Common myeloid progenitor, CD34-positive (primary cell): ENCODE measurements around the gene PSD4.

ENCODE experiments used
- CTCF ChIA-PET: fragments of 350-600 bp; sonication (Branson Sonifier 250); formaldehyde crosslinking; loops from one replicate; lab custom pipeline; 2021; ENCODE audit warnings: antibody characterized with exemption; lab: Charles Lee
- POLR2A ChIA-PET: fragments of 350-600 bp; sonication (Branson Sonifier 250); formaldehyde crosslinking; loops from one replicate; lab custom pipeline; 2021; ENCODE audit warnings: antibody characterized with exemption; lab: Charles Lee
- DNase-seq, 3 donors: peaks; one replicate each; pipeline versions ENCODE4 v3.0.0 to v3.0.0-alpha.2; 2013
- H3K27ac ChIP-seq, 2 experiments: 1 replicate in 1 of 2; 2 replicates in 1 of 2; pipeline ENCODE4 v1.7.0; 2013; ENCODE audit warnings: inconsistent platforms in 2 of 2, low read length in 2 of 2, mild to moderate bottlenecking in 2 of 2, low read depth in 1 of 2, moderate library complexity in 1 of 2; ENCODE audit not compliant: severe bottlenecking in 2 of 2, insufficient read depth in 1 of 2, poor library complexity in 1 of 2
- H3K27me3 ChIP-seq, 5 experiments: replicated peaks in 2 of 5; 1 replicate in 3 of 5; 2 replicates in 2 of 5; pipeline versions ENCODE4 v1.6.1 to v1.7.0; 2013; ENCODE audit warnings: low read length in 4 of 5, mild to moderate bottlenecking in 2 of 5, moderate library complexity in 2 of 5, inconsistent platforms in 1 of 5; ENCODE audit not compliant: insufficient read depth in 5 of 5, control insufficient read depth in 4 of 5
- H3K36me3 ChIP-seq, 4 experiments: 1 replicate in 2 of 4; 2 replicates in 2 of 4; pipeline versions ENCODE4 v1.6.1 to v1.7.0; 2013; ENCODE audit warnings: low read length in 3 of 4, control low read depth in 1 of 4, mild to moderate bottlenecking in 1 of 4; ENCODE audit not compliant: control insufficient read depth in 4 of 4, insufficient read depth in 4 of 4
- H3K4me1 ChIP-seq, 4 experiments: 1 replicate in 3 of 4; 2 replicates in 1 of 4; pipeline versions ENCODE4 v1.6.1 to v1.7.1; 2013; ENCODE audit warnings: low read length in 3 of 4, mild to moderate bottlenecking in 3 of 4, control low read depth in 1 of 4, inconsistent platforms in 1 of 4, moderate library complexity in 1 of 4; ENCODE audit not compliant: control insufficient read depth in 4 of 4, insufficient read depth in 4 of 4; ENCODE audit errors: control extremely low read depth in 1 of 4
- H3K4me3 ChIP-seq, 7 experiments: 1 replicate in 4 of 7; 2 replicates in 3 of 7; pipeline versions ENCODE4 v1.5.1 to v1.7.0; 2013; ENCODE audit warnings: mild to moderate bottlenecking in 7 of 7, low read length in 6 of 7, moderate library complexity in 6 of 7, inconsistent platforms in 2 of 7, low read depth in 2 of 7, control low read depth in 1 of 7; ENCODE audit not compliant: insufficient read depth in 4 of 7, control insufficient read depth in 1 of 7; ENCODE audit errors: extremely low read depth in 1 of 7
- H3K9me3 ChIP-seq, 5 experiments: 1 replicate in 4 of 5; 2 replicates in 1 of 5; pipeline versions ENCODE4 v1.6.1 to v1.7.1; 2013; ENCODE audit warnings: low read length in 4 of 5, mild to moderate bottlenecking in 2 of 5, inconsistent platforms in 1 of 5, low read depth in 1 of 5, moderate library complexity in 1 of 5; ENCODE audit not compliant: control insufficient read depth in 4 of 5, insufficient read depth in 2 of 5; ENCODE audit errors: control extremely low read depth in 1 of 5
- WGBS: methylation state at CpG from one replicate; pipeline ENCODE4 v1.1.5; 2013; ENCODE audit not compliant: insufficient coverage; 5-methylcytosine and 5-hydroxymethylcytosine counted together

Gene PSD4

DNA sequence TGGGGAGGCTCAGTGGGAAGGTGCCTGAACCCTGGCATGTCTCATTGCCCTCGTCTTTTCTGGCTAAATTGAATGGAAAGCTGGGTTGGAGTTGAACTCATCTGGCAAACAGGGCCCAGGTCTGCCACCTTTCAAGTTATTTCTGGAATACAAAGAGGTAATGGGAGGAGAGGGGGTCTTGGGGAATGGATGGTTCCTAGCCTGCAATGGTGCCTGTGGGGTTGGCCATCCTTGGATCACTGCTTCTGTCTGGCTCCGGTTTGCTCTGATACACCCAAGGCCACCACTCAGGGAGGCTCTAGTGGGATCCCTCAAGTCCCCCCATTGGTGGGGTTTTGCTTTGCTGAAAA is 45.3 kb downstream of the PSD4 start:
- no CpG with 5 or more reads among the region's 2 CpGs for WGBS
- no peak for DNase-seq
- no peak overlapping the region for H3K4me3 ChIP-seq
- peaks cover 17 to 66% (median 62%) of the 10 kb centered on the region in 4 experiments for H3K4me1 ChIP-seq
- no peaks in the 10 kb centered on the region for H3K9me3 ChIP-seq
- H3K27me3 ChIP-seq: no peaks in the 10 kb centered on the region
- no peak overlapping the region for H3K27ac ChIP-seq
- CTCF ChIA-PET: interaction anchor here (4.2 to 5.2 kb wide), 2 partner anchors 15 to 29 kb away, joined by 28 to 37 read pairs; no protein-coding TSS in a partner anchor
- POLR2A ChIA-PET: no interaction called here
- H3K36me3 ChIP-seq: no peaks in the 10 kb centered on the region

DNA sequence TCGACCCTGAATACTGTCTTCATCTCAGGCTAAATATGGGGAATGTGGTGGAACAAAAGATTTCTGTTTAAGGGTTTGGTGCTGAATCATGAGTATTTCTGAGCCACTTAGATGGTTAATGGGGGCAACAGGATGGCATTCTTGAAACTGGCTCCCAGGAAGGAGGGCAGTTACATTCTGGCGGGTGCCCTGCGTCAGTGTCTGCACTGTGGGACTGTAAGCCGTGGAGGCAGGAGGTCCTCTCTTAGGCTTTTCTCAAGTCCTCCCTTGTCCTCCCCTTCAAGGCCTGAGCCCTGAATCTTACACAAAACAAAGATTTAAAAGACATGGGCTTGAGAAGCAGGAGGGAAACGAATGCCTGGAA is 45.7 kb downstream of the PSD4 start:
- Histone ChIP-seq H3K4me1 (peaks cover 17 to 66% (median 60%) of the 10 kb centered on the region in 4 experiments), H3K36me3 (no peaks in the 10 kb centered on the region), H3K27me3 (no peaks in the 10 kb centered on the region), H3K9me3 (no peaks in the 10 kb centered on the region), H3K4me3 (no peak overlapping the region), H3K27ac (no peak overlapping the region)
- POLR2A ChIA-PET: no interaction called here
- DNase-seq: no peak
- 88% methylated on average over 5 of the region's 5 CpGs for WGBS
- CTCF ChIA-PET: interaction anchor here (1.5 to 5.2 kb wide), 5 partner anchors 11 to 28 kb away, joined by 4 to 37 read pairs (median 9); no protein-coding TSS in a partner anchor

DNA sequence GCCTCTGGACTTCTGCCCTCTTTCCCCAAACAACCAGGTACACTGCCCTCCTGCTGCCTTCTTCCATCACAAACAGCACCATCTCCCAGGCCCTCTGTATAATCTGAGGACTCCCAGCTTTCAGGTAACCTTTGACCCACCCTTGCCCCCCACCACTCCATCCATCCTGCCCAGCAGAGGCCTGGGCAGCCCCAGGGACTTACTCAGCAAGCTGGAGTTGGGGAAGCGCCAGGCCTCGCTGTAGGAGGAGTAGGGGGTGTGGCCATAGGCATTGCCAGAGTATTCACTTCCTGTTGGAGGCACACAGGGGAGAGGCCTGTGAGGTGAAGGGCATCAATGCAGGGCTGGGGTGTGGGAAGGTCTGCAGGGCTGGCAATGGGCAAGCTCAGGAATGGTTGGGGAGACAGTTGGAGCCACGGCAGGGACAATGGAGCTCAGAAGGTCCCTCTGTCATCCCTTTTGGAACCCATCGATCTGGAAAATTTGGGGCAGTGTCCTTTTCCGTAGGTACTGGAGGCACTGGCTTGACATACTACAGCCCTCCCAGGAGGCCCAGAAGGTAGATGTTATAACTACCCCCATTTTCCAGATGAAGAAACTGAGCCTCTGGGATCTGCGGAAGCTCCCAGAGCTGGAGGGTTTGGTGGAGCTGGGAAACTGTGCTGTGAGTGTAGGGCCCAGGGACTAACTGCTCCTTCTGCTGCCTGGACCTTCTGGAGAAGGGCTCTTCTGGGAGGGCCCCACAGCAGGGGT is 46.3 kb downstream of the PSD4 start:
- Histone ChIP-seq H3K36me3 (no peaks in the 10 kb centered on the region), H3K4me1 (peaks cover 17 to 64% (median 58%) of the 10 kb centered on the region in 4 experiments), H3K9me3 (no peaks in the 10 kb centered on the region), H3K27me3 (no peaks in the 10 kb centered on the region), H3K4me3 (no peak overlapping the region), H3K27ac (no peak overlapping the region)
- ChIA-PET CTCF (interaction anchor here (0.6 to 5.2 kb wide), 8 partner anchors 9 to 28 kb away, joined by 3 to 37 read pairs (median 6); no protein-coding TSS in a partner anchor), POLR2A (no interaction called here)
- DNase-seq: peak in 2 of 3 donors; percentile 50 to 54
- WGBS: 62% methylated on average over 3 of the region's 6 CpGs

DNA sequence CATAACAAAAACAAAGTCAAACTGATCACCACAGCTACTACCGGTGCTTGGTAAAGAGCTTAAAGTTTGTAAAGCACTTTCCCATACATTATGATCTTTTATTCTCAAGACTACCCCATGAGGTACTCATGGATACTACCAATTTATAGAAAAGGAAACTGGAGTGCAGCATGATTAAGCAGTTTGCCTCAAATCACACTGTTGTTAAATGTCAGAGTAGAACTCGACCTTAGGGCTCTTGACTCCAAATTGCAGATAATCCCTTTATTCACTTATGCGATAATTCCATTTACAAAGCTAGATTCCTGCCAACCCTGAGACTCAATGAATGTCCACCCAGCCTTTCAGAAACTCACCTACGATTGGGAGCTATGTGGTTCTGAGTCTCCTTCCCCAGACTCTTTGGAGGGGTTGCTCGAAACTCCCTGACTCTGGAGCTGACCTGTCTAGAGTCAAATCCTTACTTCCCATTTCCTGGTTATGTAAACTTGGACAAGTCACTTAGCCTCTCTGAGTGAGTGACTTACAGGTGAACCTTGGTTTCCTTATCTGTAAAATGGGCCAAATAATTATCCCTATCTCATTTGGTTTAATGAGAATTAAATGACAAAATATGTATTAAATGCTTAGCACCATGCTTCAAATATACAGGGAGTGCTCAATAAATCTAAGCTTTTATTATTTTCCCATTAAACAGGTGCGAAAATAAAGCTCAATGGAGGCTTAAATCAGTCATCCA is 47.4 kb downstream of the PSD4 start:
- Histone ChIP-seq H3K4me3 (no peak overlapping the region), H3K36me3 (no peaks in the 10 kb centered on the region), H3K27ac (no peak overlapping the region), H3K4me1 (peaks cover 21 to 68% (median 61%) of the 10 kb centered on the region in 4 experiments), H3K27me3 (no peaks in the 10 kb centered on the region), H3K9me3 (no peaks in the 10 kb centered on the region)
- ChIA-PET CTCF (interaction anchor here (0.9 to 5.2 kb wide), 10 partner anchors 9 to 81 kb away, joined by 3 to 37 read pairs (median 6); no protein-coding TSS in a partner anchor), POLR2A (no interaction called here)
- 72% methylated on average over 4 of the region's 6 CpGs for WGBS
- DNase-seq: peak in 2 of 3 donors; percentile 54 to 80

DNA sequence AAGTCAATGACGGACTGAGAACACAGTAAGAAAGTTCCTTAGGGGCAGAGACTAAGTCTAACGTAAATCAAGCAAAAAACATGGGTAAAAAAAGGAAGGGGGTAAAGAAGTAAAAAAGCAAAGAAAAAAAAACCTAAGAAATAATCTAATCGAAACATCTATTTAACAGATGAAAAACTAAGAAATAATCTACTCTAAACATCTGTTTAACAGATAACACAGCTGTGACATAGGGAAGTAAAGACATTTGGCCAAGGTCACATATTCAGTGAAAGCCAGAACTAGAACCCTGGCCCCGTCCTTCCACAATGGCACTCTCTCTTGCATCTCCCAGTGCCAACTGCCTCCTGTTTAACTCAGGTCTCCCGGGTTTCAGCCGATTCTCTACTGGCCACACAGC is 48.1 kb downstream of the PSD4 start:
- Histone ChIP-seq H3K4me3 (no peak overlapping the region), H3K36me3 (no peaks in the 10 kb centered on the region), H3K9me3 (no peaks in the 10 kb centered on the region), H3K27ac (no peak overlapping the region), H3K4me1 (peaks cover 21 to 61% (median 56%) of the 10 kb centered on the region in 4 experiments), H3K27me3 (no peaks in the 10 kb centered on the region)
- DNase-seq: peak in 2 of 3 donors; percentile 58 to 67
- ChIA-PET POLR2A (no interaction called here), CTCF (interaction anchor here (0.8 to 5.2 kb wide), 10 partner anchors 8 to 142 kb away, joined by 3 to 37 read pairs (median 4); no protein-coding TSS in a partner anchor)
- 33% methylated on average over 1 of the region's 6 CpGs for WGBS

DNA sequence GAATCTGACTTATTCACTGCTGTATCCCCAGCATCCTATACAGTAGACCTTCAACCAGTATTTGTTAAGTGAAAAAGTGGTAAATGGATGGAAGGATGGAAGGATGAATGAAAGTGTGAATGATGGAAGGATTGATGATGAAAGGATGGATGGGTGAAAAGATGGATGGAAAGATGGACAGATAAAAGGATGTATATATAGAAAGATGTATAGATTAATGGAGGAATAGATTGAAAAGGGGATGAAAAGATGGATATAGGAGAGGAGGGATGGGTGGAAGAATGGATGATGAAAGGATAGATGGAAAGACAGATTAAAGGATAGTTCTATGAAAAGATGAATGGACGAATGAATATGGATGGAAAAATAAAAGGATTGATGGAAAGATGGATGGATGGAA is 50.0 kb downstream of the PSD4 start:
- no peaks in the 10 kb centered on the region for H3K9me3 ChIP-seq
- WGBS: 100% methylated on average over 1 of the region's 1 CpG
- POLR2A ChIA-PET: no interaction called here
- H3K4me1 ChIP-seq: peaks cover 14 to 61% (median 53%) of the 10 kb centered on the region in 4 experiments
- H3K27me3 ChIP-seq: no peaks in the 10 kb centered on the region
- H3K36me3 ChIP-seq: no peaks in the 10 kb centered on the region
- CTCF ChIA-PET: interaction anchor here (1.1 to 5.2 kb wide), 2 partner anchors 15 to 20 kb away, joined by 3 to 37 read pairs; no protein-coding TSS in a partner anchor
- no peak for DNase-seq
- no peak overlapping the region for H3K27ac ChIP-seq
- no peak overlapping the region for H3K4me3 ChIP-seq
